Inferior parietal cortex (tissue), 1 donor: ENCODE measurements around the gene DUSP11.
"Not testable (repeated sequence)": the region's sequence is repeated elsewhere in the genome, so short reads cannot be mapped to it uniquely, and the experiment has no call there.

Experiments
- DNase-seq: peaks from one replicate; pipeline ENCODE4 v3.0.0-alpha.2; 2016; ENCODE audit errors: extremely low spot score

Gene DUSP11

DNA sequence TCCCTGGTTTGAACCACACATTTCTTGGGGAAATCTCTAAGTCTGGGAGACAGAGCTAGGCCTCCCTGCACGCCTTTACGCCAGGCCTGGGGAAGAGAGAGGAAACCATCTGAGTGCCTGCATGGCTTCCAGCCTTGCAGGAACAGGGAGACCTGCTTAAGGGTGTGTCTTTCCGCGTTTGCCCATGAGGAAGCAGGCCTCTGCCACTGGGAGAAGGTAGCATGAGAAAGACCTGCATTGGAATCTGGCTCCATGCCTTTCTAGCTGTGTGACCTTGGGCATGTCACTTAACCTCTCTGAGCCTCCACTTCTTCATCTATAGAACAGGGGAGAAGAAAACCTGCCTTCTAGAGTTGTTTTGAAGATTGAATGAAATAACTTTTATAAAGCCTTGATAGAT is 62.2 kb downstream of the DUSP11 start:
- not testable (repeated sequence) for DNase-seq

DNA sequence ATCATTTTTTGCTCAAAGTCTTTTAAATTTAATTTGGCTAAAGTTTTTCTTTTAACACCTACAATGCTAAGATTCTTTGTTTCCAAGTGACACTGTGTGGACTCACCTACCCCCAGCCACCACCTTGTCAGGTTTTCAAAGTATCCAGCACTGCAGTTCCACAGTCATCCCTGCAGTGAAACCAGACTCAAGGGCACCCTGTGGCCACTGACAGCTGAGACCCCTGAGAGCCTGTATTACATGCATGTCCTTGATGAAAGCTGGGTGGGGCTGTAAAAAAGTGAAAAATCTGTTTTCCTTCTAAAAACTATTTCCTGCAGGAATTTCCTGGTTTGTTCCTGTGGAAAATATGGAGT is 62.7 kb downstream of the DUSP11 start:
- no peak for DNase-seq

DNA sequence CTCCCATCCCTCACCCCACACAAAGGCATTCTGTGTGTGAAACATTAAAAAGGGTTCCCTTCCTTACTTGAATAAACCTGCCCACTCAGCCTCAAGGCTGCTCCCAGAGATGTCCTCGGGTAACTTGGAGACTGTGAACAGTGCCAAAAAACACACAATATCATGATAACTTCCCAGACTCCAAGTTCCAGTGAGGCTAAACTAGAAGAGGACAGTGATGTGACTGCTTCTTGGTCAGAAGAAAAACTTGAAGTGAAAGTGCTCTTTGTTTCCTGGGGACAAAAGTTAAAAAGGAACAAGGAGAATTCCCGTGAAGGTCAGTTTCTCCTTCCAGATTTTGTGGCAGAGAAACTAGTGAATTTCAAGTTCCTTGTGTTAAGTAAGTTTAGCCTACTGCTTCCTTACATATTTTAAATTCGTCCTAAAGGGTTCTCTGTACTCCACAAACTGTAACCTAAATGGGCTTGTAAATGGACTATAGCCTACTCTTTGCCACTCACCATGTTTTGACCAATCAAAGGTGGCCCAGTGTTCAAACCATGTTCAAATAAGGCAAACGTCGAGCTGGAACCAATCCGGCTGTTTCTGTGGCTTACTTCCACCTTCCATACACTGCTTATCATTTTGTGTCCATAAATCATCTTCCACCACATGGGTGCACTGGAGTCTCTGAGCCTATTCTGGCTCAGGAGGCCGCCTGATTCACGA is 63.2 kb downstream of the DUSP11 start:
- no peak for DNase-seq

- DNase-seq, result no peak
Measured at GRCh38 chr2:73714091-73714490, 65.8 kb downstream of the DUSP11 start.
